GM21825 (cell line): Measurements from ENCODE around the gene SURF6.
"Not testable (repeated sequence)": the region's sequence is repeated elsewhere in the genome, so short reads cannot be mapped to it uniquely, and the experiment has no call there.

Source experiments
- ATAC-seq: cut with Tn5 transposase; IDR thresholded peaks from one replicate; pipeline ENCODE4 v1.9.1; 2021; ENCODE audit warnings: mild to moderate bottlenecking, moderate library complexity; ENCODE audit not compliant: unreplicated experiment

SURF6 gene

GRCh38 chr9:133348718-133349573 lies 13.0 kb upstream of the SURF6 start:
- no peak for ATAC-seq

DNA sequence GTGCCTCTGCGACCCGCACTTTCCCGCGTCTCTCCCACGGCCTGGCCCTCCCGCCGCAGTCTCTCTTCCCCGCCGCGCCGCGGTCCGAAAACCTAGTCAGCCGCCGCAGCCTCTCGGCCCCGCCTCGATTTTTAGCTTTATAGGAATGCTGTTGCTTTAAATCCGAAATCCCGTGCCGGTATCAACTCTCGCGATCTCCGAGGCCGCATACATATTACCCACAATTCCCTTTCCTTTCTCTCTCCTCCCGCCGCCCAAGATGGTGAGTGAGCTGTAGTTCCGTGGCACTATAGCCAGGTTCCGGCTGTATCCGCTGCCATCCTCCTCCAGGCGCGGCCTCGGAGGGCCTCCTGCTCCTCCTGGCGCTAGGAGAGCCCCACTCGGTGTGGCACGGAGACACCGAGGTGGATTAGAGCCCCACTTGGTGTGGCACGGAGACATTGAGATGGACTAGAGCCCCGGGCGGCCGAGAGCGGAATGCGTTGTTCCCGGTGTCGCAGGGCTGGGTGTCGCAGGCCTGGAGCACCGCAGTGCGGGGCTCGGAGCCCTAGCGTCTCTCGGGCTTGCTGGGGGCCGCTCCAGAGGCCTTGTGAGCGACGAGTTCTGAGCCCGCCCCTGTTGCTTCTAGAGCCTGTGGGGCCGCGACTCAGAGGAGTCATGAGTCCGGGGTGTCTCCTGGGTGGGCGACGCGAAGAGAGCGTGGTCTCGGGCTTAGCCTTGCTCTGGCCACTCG lies 12.2 kb upstream of the SURF6 start, which contains the start of the genes MED22 and RPL7A:
MED22 (minus strand) TSS at position 147 of the 733 bp plus-strand sequence. CDS start 1,469 bp downstream, outside the sequence.
RPL7A (plus strand) TSS at position 234 of the 733 bp plus-strand sequence; CDS start at position 260, 26 bp downstream.
- ATAC-seq: peak; percentile 55

GRCh38 chr9:133347515-133347984 lies 11.6 kb upstream of the SURF6 start:
- ATAC-seq: peak; percentile 17

GRCh38 chr9:133346021-133346785 lies 10.2 kb upstream of the SURF6 start:
- no peak for ATAC-seq

DNA sequence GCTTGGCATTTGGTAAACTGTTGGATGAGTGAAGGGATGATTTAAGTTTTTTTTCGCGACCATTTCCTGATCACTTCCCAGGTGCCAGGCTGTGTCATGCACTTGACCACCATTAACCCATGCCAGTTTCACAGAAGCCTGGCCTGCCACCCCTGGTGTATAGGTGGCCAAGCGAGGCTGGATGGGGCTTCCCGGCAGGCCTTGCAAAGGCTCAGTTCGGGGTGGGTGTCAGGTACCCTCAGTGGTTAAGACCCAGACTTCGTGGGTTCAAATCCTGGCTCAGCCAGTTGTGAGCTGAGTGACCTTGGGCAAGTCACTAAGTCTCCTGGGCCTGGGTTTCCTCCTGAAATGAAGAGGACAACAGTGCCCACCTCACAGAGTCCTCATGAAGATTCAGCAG lies 9.6 kb upstream of the SURF6 start:
- ATAC-seq: no peak

DNA sequence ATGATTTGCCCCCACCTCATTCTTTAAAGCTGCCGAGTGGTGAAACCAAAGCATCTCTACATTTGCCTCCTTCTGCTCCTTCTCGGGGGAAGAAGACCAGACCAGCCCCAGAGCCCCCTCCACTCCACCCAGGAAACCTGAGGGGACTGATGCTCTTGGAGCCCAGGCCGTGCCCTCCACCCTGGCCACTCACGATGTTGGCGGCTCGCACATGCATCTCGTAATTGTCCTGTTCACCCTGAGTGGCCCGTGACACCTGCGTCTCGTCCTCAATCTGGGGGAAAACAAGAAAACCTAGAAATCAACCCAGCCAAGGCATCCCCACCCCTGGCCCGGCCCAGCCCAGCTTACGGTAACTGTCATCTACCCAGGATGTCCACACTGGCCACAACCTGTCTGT lies 9.0 kb upstream of the SURF6 start:
- ATAC-seq: no peak

DNA sequence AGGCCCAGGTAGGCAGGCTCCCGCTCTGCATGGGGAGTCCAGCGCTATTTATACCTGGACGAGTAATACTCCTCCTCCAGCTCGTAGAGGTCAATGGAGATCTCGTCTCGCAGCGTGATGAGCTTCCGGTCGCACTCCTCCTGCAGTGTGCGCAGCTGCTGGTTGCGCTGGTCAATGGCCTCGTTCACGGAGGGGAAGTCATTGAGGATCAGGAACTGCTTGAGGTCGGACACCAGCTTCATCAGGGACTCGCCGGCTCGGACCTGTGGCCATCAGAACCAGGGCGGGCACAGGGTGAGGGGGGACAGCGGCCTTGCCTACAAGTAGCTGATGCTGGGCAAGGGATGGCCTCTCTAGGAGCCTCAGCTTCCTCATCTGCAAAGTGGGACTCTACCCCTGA lies 8.1 kb upstream of the SURF6 start:
- ATAC-seq: no peak

DNA sequence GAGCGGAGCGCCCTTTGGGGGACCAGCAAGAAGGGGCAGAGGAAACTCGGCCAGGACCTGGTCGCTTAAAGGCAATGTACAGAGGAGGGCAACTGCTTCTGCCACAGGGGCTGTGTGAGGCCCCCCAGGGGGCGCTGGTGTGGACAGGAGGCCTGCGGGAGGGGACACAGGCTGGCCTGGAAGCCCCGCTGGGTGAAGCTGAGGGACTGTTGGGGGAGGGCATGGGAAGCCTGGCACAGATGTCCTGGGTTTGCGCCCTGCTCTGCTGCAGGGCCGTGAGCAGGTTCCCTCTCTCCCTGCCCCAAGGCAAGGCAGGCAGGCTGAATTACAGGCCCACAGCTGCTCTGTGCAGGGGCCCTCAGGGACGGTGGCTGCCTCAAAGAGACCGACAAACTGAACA lies 6.6 kb upstream of the SURF6 start:
- ATAC-seq: no peak

- no peak for ATAC-seq
Observed at GRCh38 chr9:133342069-133342406, 6.0 kb upstream of the SURF6 start.

GRCh38 chr9:133341369-133342068 lies 5.5 kb upstream of the SURF6 start:
- no peak for ATAC-seq

- no peak for ATAC-seq
Observed at GRCh38 chr9:133340916-133341315, 4.9 kb upstream of the SURF6 start.

DNA sequence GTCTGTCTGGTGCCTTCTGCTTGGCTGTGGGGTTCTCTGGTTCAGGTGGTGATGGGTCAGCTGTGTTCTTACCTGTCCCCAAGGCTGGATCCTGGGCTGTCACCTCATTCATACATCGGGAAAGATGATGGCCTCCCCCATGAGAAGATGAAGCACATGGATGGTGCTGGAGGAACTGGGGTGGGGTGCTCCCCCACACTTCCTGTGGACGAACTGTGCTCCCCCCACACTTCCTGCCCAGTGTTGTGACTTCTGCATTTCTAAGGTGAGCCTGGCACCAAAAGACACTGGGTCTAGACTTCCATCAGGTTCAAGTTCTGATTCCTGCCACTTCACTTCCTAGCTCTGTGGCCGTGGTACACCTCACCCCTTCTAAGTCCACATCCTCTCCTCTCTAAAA lies 4.3 kb upstream of the SURF6 start:
- no peak for ATAC-seq

DNA sequence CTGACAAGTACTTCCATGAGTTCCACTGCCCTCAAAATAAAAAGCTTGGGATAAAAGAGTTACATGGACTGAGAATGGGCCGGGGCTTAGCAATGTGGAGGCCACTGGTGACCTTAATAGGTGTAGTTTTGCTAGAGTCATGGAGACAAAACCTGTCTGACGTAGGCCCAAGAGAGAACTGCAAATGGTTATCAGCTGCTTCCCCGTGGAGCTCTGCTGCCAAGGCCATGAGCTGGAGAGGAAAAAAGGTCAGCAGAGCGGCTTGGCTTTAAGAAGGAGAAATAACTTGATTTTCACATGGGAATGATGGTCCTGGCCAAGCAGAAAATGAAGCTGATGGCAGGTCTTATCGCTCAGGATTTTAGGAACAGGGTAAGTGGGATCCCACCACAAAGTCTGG lies 3.7 kb upstream of the SURF6 start:
- ATAC-seq: no peak

- ATAC-seq: not testable (repeated sequence)
Observed at GRCh38 chr9:133334888-133335287, 1.1 kb downstream of the SURF6 start.

DNA sequence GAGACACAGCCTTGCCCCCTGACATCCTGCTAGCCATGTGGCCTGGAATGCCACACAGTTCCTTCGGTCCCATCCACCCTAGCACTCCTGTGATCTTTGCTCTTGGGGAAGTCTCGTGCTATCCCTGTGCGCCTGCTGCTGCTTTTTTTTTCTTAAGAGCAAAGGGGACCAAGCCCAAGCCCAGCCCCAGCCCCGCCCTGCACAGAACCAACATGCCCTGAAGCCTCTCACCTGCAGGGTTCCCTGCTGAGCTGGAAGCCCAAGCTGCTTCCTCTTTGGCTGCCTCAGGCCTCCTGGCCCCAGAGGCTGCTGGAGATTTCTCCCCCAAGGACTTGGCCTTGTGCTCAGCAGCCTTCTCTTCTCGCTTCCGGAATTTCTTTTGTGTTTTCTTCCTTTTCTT lies 1.8 kb downstream of the SURF6 start:
- ATAC-seq: no peak

DNA sequence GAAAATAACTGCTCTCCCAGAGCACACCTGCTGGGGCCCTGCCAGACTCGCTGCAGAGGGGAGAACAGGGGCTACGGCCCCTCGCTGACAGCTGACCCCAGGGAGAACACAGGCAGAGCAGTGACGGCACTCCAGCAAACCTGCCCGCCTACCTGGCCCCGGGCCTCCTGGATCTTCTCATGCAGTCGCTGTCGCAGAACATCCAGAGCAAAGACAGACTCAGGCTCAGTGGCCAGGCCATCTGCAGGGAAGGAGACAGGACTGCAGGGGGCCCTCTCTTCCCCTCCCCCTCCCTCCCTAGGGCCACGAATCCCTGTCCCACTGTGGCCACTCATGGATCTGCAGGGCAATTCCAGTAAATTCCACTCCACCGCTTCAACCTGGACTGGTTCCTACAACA lies 2.4 kb downstream of the SURF6 start:
- no peak for ATAC-seq

- no peak for ATAC-seq
Observed at GRCh38 chr9:133333011-133333410, 3.0 kb downstream of the SURF6 start.

DNA sequence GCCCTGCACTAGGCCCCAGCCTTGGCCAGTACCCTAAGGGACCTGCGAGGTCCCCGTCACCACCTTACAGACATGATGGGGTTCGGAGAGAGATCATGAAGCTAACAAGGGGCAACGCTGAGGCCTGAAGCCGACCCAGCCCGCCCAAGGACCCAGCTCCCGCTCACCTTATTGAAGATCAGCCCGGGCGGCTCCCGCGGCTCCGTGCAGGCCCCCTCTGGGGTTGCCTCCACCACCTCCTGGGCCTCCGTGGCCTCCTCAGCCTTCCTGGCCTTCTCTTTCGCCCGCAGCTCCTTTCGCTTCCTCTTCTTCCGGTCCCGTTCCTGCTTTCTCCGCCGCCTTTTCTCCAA lies 3.6 kb downstream of the SURF6 start:
- ATAC-seq: no peak

GRCh38 chr9:133331641-133332380 lies 4.2 kb downstream of the SURF6 start:
- ATAC-seq: no peak

- ATAC-seq: no peak
Observed at GRCh38 chr9:133331221-133331620, 4.8 kb downstream of the SURF6 start.
